Colonic mucosa (tissue), 4 donors: ENCODE results near the gene KIAA0825. TPM values are rescaled to one million over a fixed set of nuclear protein-coding genes. Genes with fewer than 3 reads are reported as not detected.

Experiments used
- DNase-seq: peaks from one replicate; pipeline ENCODE4 v3.0.0-alpha.2; 2020
- H3K27ac ChIP-seq: fragments of 200-600 bp; one replicate; pipeline ENCODE4 v1.8.0; 2021
- H3K27me3 ChIP-seq: fragments of 200-600 bp; one replicate; pipeline ENCODE4 v1.8.0; 2021
- H3K36me3 ChIP-seq: fragments of 200-600 bp; one replicate; pipeline ENCODE4 v1.8.0; 2021
- H3K4me1 ChIP-seq: fragments of 200-600 bp; one replicate; pipeline ENCODE4 v1.8.0; 2021; ENCODE audit warnings: mild to moderate bottlenecking
- H3K4me3 ChIP-seq: fragments of 200-600 bp; one replicate; pipeline ENCODE4 v1.8.0; 2021
- H3K9ac ChIP-seq, 2 donors: one replicate each; pipeline ENCODE4 v1.7.0; 2013; ENCODE audit warnings: control low read depth in 2 of 2, low read depth in 2 of 2, low read length in 2 of 2
- H3K9me3 ChIP-seq: fragments of 200-600 bp; one replicate; pipeline ENCODE4 v1.8.0; 2021
- CTCF ChIP-seq: fragments of 200-600 bp; IDR thresholded peaks from one replicate; pipeline ENCODE4 v1.8.0; 2022; ENCODE audit warnings: antibody characterized with exemption, mild to moderate bottlenecking
- intact Hi-C: fragments of 100-400 bp; cut with DNase I; formaldehyde crosslinking; loops from one replicate; pipeline ENCODE4 v1.14.1; 2022
- total RNA-seq, 2 donors: library from RNA; stranded (reverse); fragmentation: NEBNext Ultra II Directional in 1 of 2; extraction: Animal tissue kit (Norgen Biotek cat#: 25700) in 1 of 2; gene quantifications; one replicate each; pipeline ENCODE4 v1.2.1, GENCODE V29; 2021
- donor health status: healthy.
- donor health status: DM: no; HTN: no; CAD: no.
- donor health status: DM: no; HTN: no; CAD: no.

KIAA0825 gene
- total RNA-seq, 2 donors from 2014 or later: 1.1 to 1.5 TPM

DNA sequence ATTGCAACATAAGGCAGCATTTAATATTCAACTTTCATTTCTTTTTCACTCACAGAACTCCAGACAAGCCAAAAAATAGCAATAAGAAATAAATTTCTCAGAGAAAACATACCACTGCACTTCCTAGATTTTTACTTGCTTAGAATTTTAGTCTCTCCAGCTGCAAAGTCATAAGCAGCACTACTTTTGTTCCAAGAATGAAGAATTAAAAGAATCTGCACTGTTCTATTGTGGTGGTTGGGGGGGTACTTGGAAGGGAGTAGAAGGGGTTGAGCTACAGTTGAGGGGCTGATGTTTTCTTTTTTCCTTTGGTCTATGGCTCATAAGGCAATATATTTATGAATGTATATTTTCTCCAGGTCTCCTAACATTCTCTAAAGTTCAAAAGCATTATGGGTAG is 144.5 kb downstream of the KIAA0825 start:
- no peak overlapping the region for H3K4me3 ChIP-seq
- TF ChIP-seq CTCF: no peak
- no peak overlapping the region for H3K27ac ChIP-seq
- no peaks in the 10 kb centered on the region for H3K27me3 ChIP-seq
- H3K36me3 ChIP-seq: no peaks in the 10 kb centered on the region
- H3K9me3 ChIP-seq: no peaks in the 10 kb centered on the region
- intact Hi-C loops: no loop called here
- no peak overlapping the region for H3K9ac ChIP-seq
- no peak for DNase-seq
- H3K4me1 ChIP-seq: no peaks in the 10 kb centered on the region

- Histone ChIP-seq H3K4me1 (no peaks in the 10 kb centered on the region), H3K27ac (no peak overlapping the region), H3K9ac (no peak overlapping the region), H3K36me3 (no peaks in the 10 kb centered on the region), H3K27me3 (no peaks in the 10 kb centered on the region), H3K4me3 (no peak overlapping the region), H3K9me3 (no peaks in the 10 kb centered on the region)
- no peak for TF ChIP-seq CTCF
- DNase-seq: no peak
- intact Hi-C loops: no loop called here
Measured at GRCh38 chr5:94471521-94471920, 146.9 kb downstream of the KIAA0825 start.

DNA sequence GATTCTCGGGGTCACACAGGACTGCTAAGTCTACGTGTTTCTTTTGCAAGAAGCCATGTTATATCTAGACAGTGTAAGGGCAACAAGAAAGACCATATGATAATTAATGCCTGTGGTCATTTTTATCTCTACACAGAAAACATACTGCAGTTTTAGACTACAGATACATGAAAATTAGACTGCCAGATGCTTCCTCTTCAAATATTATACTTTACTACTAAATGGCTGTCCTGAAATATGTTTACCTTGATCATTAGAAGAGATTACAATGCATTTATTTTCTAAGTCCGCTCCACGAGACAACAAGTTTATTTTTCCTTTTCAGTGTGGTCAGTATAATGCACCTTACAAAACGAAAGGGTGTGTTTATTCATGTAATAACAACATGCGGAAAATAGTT is 147.6 kb downstream of the KIAA0825 start:
- no peak for TF ChIP-seq CTCF
- intact Hi-C loops: no loop called here
- no peak overlapping the region for H3K4me3 ChIP-seq
- H3K27ac ChIP-seq: no peak overlapping the region
- H3K9ac ChIP-seq: no peak overlapping the region
- no peak for DNase-seq
- H3K9me3 ChIP-seq: no peaks in the 10 kb centered on the region
- H3K4me1 ChIP-seq: no peaks in the 10 kb centered on the region
- H3K27me3 ChIP-seq: no peaks in the 10 kb centered on the region
- H3K36me3 ChIP-seq: no peaks in the 10 kb centered on the region

- TF ChIP-seq CTCF: no peak
- intact Hi-C loops: no loop called here
- Histone ChIP-seq H3K36me3 (no peaks in the 10 kb centered on the region), H3K27me3 (no peaks in the 10 kb centered on the region), H3K4me3 (no peak overlapping the region), H3K9me3 (no peaks in the 10 kb centered on the region), H3K4me1 (no peaks in the 10 kb centered on the region), H3K27ac (no peak overlapping the region), H3K9ac (no peak overlapping the region)
- DNase-seq: no peak
Measured at GRCh38 chr5:94469894-94470329, 148.5 kb downstream of the KIAA0825 start.

- H3K27me3 ChIP-seq: no peaks in the 10 kb centered on the region
- H3K36me3 ChIP-seq: no peaks in the 10 kb centered on the region
- no peaks in the 10 kb centered on the region for H3K9me3 ChIP-seq
- H3K4me3 ChIP-seq: no peak overlapping the region
- no peaks in the 10 kb centered on the region for H3K4me1 ChIP-seq
- no peak for TF ChIP-seq CTCF
- H3K27ac ChIP-seq: no peak overlapping the region
- no peak overlapping the region for H3K9ac ChIP-seq
- DNase-seq: no peak
- intact Hi-C loops: no loop called here
Measured at GRCh38 chr5:94467954-94468930, 150.2 kb downstream of the KIAA0825 start.
